PC-9 (cell line): Measurements from ENCODE around the gene TBX2.

ENCODE experiments used
- EZH2 ChIP-seq: fragments of 200-600 bp; sonication (generic); IDR thresholded peaks from 2 replicates; pipeline ENCODE4 v1.8.0; 2017; ENCODE audit warnings: antibody characterized with exemption, low read depth
- TF ChIP-seq, protein P1 (sequence below): fragments of 200-600 bp; sonication (generic); conservative IDR thresholded peaks from 2 replicates; pipeline ENCODE4 v1.6.1; 2017; ENCODE audit warnings: mixed run types, antibody characterized with exemption, mild to moderate bottlenecking, moderate library complexity

DNA sequence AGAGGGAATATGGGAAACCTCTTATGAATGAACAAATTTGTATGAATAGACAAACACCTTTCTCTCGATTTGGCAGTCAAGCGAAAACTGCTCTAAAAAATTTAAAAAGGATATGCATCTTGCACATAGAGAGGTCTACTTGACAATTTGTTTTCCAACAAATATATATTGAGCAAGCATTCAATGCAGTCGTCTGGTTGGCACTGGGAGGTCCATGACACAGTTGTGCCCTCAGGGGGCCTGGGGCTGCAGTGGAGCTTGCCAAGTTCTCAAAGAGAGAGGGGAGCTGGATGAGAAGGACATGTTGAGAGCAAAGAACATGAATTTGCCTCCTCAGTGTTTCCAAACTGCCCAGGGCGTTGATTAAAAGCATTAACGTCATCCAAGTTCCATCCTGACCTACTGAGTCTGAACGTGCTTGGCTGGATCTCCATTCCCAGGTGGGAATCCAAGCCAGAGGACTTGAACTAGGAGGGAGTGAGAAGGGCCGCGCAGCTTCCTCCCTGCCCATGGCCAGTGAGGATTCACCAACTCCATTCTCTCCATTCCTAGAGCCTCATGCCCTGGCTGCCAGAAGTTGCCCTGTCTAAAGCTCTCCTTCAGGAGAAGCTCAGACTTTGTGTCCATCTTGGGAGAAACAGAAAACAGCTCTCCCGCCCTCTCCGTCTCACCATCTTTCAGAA lies 24.5 kb downstream of the TBX2 start:
- TF ChIP-seq EZH2: no peak
- TF ChIP-seq, protein P1, sequence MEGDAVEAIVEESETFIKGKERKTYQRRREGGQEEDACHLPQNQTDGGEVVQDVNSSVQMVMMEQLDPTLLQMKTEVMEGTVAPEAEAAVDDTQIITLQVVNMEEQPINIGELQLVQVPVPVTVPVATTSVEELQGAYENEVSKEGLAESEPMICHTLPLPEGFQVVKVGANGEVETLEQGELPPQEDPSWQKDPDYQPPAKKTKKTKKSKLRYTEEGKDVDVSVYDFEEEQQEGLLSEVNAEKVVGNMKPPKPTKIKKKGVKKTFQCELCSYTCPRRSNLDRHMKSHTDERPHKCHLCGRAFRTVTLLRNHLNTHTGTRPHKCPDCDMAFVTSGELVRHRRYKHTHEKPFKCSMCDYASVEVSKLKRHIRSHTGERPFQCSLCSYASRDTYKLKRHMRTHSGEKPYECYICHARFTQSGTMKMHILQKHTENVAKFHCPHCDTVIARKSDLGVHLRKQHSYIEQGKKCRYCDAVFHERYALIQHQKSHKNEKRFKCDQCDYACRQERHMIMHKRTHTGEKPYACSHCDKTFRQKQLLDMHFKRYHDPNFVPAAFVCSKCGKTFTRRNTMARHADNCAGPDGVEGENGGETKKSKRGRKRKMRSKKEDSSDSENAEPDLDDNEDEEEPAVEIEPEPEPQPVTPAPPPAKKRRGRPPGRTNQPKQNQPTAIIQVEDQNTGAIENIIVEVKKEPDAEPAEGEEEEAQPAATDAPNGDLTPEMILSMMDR: no peak
